SU-DHL-6 (cell line): ENCODE data around the gene ZC3HAV1L.

Experiments used
- CTCF ChIP-seq: fragments of 200-600 bp; sonication (generic); IDR thresholded peaks from one replicate; pipeline ENCODE4 v1.5.1; 2017; ENCODE audit warnings: antibody characterized with exemption, mild to moderate bottlenecking, low read length, moderate library complexity; ENCODE audit not compliant: insufficient read depth, poor library complexity, severe bottlenecking
- EZH2phosphoT487 ChIP-seq: fragments of 200-600 bp; sonication (generic), shearing (Covaris generic); conservative IDR thresholded peaks from 2 replicates; pipeline ENCODE4 v1.6.1; 2018; ENCODE audit warnings: mild to moderate bottlenecking, antibody characterized with exemption, low read length, moderate library complexity, mixed read lengths

- no peak for TF ChIP-seq CTCF
- TF ChIP-seq EZH2phosphoT487 = no peak
These were observed 24.1 kb upstream of the ZC3HAV1L start for GRCh38 chr7:139059905-139060304.
